Muscle of back (tissue), 13 donors: ENCODE results near the gene MFSD1. TPM values are rescaled to one million over a fixed set of nuclear protein-coding genes. Genes with fewer than 3 reads are reported as not detected.

ENCODE experiments used
- DNase-seq, 3 donors: peaks; one replicate each; pipeline versions ENCODE4 v3.0.0 to v3.0.0-alpha.2; 2013
- long read RNA-seq, 9 donors: transcript quantifications; one replicate each; lab custom pipeline, GENCODE V29; 2026
- polyA plus RNA-seq, 10 donors: library from polyadenylated mRNA; unstranded; fragments of 120-200 nt; gene quantifications; one replicate each; pipeline ENCODE4 v1.2.1, GENCODE V29; 2013; ENCODE audit not compliant: insufficient read length in 10 of 10

Gene MFSD1
- 10 to 100 TPM; 28.5 to 36.6 (median 30.4) TPM for polyA plus RNA-seq
- long read RNA-seq, donor 1, transcript MFSD1-203 (16 exons, 2,423 nt) = major isoform, 10 of 17 reads
- long read RNA-seq, donor 1, partial matches to known transcripts = 5 of 17 reads
- long read RNA-seq, donor 1, other reads (novel, unspliced or antisense) = 0 of 17 reads
- long read RNA-seq, donor 2, transcript MFSD1-203 (16 exons, 2,423 nt) = major isoform, 5 of 8 reads
- long read RNA-seq, donor 2, partial matches to known transcripts = 0 of 8 reads
- long read RNA-seq, donor 2, other reads (novel, unspliced or antisense) = 0 of 8 reads
- long read RNA-seq, donor 3 = 0 reads
- long read RNA-seq, donor 4, partial matches to known transcripts = 0 of 6 reads
- long read RNA-seq, donor 4, other reads (novel, unspliced or antisense) = 0 of 6 reads
- long read RNA-seq, donor 5, transcript MFSD1-203 (16 exons, 2,423 nt) = major isoform, 6 of 8 reads
- long read RNA-seq, donor 5, partial matches to known transcripts = 0 of 8 reads
- long read RNA-seq, donor 5, other reads (novel, unspliced or antisense) = 0 of 8 reads
- long read RNA-seq, donor 6, transcript MFSD1-203 (16 exons, 2,423 nt) = major isoform, 9 of 14 reads
- long read RNA-seq, donor 6, partial matches to known transcripts = 0 of 14 reads
- long read RNA-seq, donor 6, other reads (novel, unspliced or antisense) = 0 of 14 reads
- long read RNA-seq, donor 7, transcript MFSD1-203 (16 exons, 2,423 nt) = major isoform, 8 of 10 reads
- long read RNA-seq, donor 7, partial matches to known transcripts = 0 of 10 reads
- long read RNA-seq, donor 7, other reads (novel, unspliced or antisense) = 0 of 10 reads
- long read RNA-seq, donor 8, transcript MFSD1-203 (16 exons, 2,423 nt) = major isoform, 6 of 11 reads
- long read RNA-seq, donor 8, transcript MFSD1-204 (5 exons, 2,042 nt) = minor isoform, 5 of 11 reads
- long read RNA-seq, donor 8, partial matches to known transcripts = 0 of 11 reads
- long read RNA-seq, donor 8, other reads (novel, unspliced or antisense) = 0 of 11 reads
- long read RNA-seq, donor 9 = 0 reads

- DNase-seq = peak; percentile 93 to 98 (median 95)
Observed at GRCh38 chr3:158801696-158802408, at the start of gene MFSD1. MFSD1 (plus strand) TSS chr3:158802054; CDS start chr3:158802153, 99 bp downstream.

- DNase-seq = no peak
Observed at GRCh38 chr3:158753854-158754253, 48.0 kb upstream of the MFSD1 start.

- DNase-seq = no peak
Observed at GRCh38 chr3:158755421-158755820, 46.4 kb upstream of the MFSD1 start.

GRCh38 chr3:158761350-158761749, 40.5 kb upstream of the MFSD1 start:
- DNase-seq = no peak

GRCh38 chr3:158762701-158763100, 39.2 kb upstream of the MFSD1 start:
- DNase-seq = peak in 2 of 3 donors; percentile 30 to 69

- DNase-seq = no peak
Observed at GRCh38 chr3:158763421-158763820, 38.4 kb upstream of the MFSD1 start.

- DNase-seq = no peak
Observed at GRCh38 chr3:158765518-158766205, 36.2 kb upstream of the MFSD1 start.

- DNase-seq = no peak
Observed at GRCh38 chr3:158766364-158766763, 35.5 kb upstream of the MFSD1 start.

- peak; percentile 64 to 90 (median 71) for DNase-seq
Observed at GRCh38 chr3:158768361-158768787, 33.5 kb upstream of the MFSD1 start.

GRCh38 chr3:158768881-158769543, 32.8 kb upstream of the MFSD1 start:
- DNase-seq = peak; percentile 90 to 94 (median 93)

GRCh38 chr3:158769549-158769948, 32.3 kb upstream of the MFSD1 start:
- DNase-seq = peak in 1 of 3 donors; percentile 42

- peak in 1 of 3 donors; percentile 44 for DNase-seq
Observed at GRCh38 chr3:158769952-158770740, 31.7 kb upstream of the MFSD1 start.

GRCh38 chr3:158770741-158771350, 31.0 kb upstream of the MFSD1 start:
- DNase-seq = no peak

GRCh38 chr3:158771577-158771976, 30.3 kb upstream of the MFSD1 start:
- DNase-seq = no peak

- DNase-seq = no peak
Observed at GRCh38 chr3:158771982-158772381, 29.9 kb upstream of the MFSD1 start.

GRCh38 chr3:158773166-158773565, 28.7 kb upstream of the MFSD1 start:
- DNase-seq = no peak

- peak; percentile 46 to 79 (median 59) for DNase-seq
Observed at GRCh38 chr3:158773845-158774830, 27.7 kb upstream of the MFSD1 start.

- DNase-seq = peak in 1 of 3 donors; percentile 59
Observed at GRCh38 chr3:158774965-158775364, 26.9 kb upstream of the MFSD1 start.
